GM19240 (cell line): ENCODE measurements around the gene ZNF397.
A peak's percentile ranks its signal among the peaks of the same experiment; 100 is the strongest.
"Not testable (repeated sequence)": the region's sequence is repeated elsewhere in the genome, so short reads cannot be mapped to it uniquely, and the experiment has no call there.

Source experiments
- DNase-seq: peaks from one replicate; pipeline ENCODE4 v3.0.0; 2011; ENCODE audit warnings: low spot score; ENCODE audit not compliant: insufficient read length

ZNF397 gene

GRCh38 chr18:35240664-35241447 is at the start of gene ZNF397:
ZNF397 (plus strand) TSS chr18:35241034; CDS start chr18:35242471, 1,437 bp downstream.
- peak; percentile 85 for DNase-seq

GRCh38 chr18:35191698-35192025 is 49.2 kb upstream of the ZNF397 start:
- no peak for DNase-seq

- DNase-seq: no peak
Observed at GRCh38 chr18:35192415-35192814, 48.4 kb upstream of the ZNF397 start.

- no peak for DNase-seq
Observed at GRCh38 chr18:35193316-35193715, 47.5 kb upstream of the ZNF397 start.

- no peak for DNase-seq
Observed at GRCh38 chr18:35197296-35197695, 43.5 kb upstream of the ZNF397 start.

- no peak for DNase-seq
Observed at GRCh38 chr18:35201256-35201931, 39.4 kb upstream of the ZNF397 start.

GRCh38 chr18:35203067-35203466 is 37.8 kb upstream of the ZNF397 start:
- no peak for DNase-seq

DNA sequence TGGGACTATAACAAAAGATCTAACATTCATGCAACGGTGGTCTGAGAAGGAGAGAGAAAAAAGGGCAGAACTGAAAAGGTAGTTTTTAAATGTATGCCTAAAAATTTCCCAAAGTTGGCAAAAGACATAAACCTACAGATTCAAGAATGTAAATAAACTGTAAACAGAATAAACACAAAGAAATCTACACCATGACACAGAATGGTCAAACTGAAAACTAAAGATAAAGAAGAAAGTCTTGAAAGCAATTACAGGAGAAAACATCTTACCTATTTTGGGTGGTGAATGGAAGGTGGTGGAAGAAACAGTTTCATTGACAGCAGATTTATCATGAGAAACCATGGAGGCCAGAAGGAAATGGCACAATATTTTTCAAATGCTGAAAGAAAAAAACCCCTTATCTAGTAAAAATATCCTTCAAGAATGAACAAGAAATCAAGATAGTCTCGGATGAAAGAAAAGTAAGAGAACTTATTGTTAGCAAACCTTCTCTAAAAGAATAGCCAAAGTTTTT is 35.6 kb upstream of the ZNF397 start:
- no peak for DNase-seq

GRCh38 chr18:35205746-35206458 is 34.9 kb upstream of the ZNF397 start:
- DNase-seq: not testable (repeated sequence)

GRCh38 chr18:35215026-35215425 is 25.8 kb upstream of the ZNF397 start:
- DNase-seq: no peak

DNA sequence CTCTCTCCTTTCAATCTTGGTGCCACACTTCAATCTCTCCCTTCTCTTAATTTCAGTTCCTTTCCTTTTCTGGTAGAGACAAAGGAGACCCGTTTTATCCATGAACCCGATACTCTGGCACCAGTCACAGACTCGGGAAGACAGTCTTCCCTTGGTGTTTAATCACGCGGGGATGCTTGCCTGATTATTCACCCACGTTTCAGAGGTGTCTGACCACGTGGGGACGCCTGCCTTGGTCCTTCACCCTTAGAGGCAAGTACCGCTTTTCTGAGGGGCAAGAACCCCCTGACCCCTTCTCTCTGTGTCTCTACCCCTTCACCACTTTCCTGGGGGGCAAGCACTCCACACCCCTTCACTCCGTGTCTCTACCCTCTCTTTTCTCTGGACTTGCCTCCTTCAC is 24.2 kb upstream of the ZNF397 start:
- not testable (repeated sequence) for DNase-seq

GRCh38 chr18:35219331-35219730 is 21.5 kb upstream of the ZNF397 start:
- not testable (repeated sequence) for DNase-seq

- no peak for DNase-seq
Observed at GRCh38 chr18:35220424-35220823, 20.4 kb upstream of the ZNF397 start.

DNA sequence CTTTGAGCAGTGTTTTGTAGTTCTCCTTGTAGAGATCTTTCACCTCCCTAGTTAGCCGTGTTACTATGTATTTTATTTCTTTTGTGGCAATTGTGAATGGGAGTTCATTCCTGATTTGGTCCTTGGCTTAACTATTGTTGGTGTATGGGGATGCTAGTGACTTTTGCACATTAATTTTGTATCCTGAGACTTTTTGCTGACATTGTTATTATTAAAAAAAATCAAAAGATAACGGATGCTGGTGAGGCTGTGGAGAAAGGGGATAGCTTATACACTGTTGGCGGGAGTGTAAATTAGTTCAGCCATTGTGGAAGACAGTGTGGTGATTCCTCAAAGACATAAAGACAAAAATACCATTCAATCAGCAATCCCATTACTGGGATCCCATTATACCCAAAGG is 17.0 kb upstream of the ZNF397 start:
- no peak for DNase-seq

DNA sequence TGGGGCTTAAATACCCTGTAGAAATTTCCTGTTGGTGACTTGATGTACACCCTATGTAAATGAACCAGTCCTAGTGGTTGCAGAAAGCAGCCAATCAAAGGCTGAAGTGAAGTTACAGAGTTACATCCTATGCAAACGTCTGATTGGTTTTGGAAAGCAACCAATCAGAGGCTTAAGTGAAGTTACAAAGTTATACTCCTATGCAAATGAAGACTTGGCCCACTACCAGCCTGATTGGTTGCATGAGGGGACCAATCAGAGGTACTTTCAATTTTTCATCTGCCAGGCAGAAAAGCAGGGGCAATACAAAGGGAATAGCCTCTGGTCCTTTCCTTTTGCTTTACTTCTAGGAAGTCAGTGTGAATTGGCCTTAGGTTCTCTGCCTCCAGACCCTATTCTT is 13.6 kb upstream of the ZNF397 start:
- no peak for DNase-seq

- DNase-seq: peak; percentile 29
Observed at GRCh38 chr18:35231052-35231451, 9.8 kb upstream of the ZNF397 start.

- DNase-seq: no peak
Observed at GRCh38 chr18:35236571-35237363, 4.1 kb upstream of the ZNF397 start.

GRCh38 chr18:35239314-35239713 is 1.5 kb upstream of the ZNF397 start:
- no peak for DNase-seq

- no peak for DNase-seq
Observed at GRCh38 chr18:35241448-35241804, 592 bp downstream of the ZNF397 start.

GRCh38 chr18:35242426-35242825 is 1.6 kb downstream of the ZNF397 start:
- no peak for DNase-seq

DNA sequence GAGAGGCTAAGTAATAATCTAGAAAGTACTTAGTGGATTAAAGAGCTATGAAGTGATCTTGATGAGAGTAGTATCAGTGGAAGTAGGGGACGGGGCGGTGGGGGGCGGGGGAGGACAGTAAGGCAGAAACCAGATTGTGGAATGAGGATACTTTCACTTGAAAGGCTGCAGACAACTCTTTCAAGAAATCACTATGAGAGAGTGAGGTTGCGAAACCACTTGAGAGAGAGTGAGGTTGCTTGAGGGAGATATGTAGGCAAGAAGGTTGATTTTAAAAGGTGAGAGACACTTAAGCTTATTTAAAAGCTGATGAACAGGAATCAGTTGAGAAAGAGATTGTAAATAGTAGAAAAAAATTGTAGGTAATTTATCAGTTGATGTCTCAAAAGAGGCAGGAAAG is 3.8 kb downstream of the ZNF397 start:
- no peak for DNase-seq
